Hepatocyte (in vitro differentiated cells): ENCODE results near the gene ACOXL. TPM values are rescaled to one million over a fixed set of nuclear protein-coding genes. Genes with fewer than 3 reads are reported as not detected.

ENCODE experiments used
- DNase-seq: peaks from one replicate; pipeline ENCODE4 v3.0.0-alpha.2; 2016; ENCODE audit warnings: low spot score
- H2AFZ ChIP-seq: fragments of 200-600 bp; sonication (generic); 2 replicates; pipeline ENCODE4 v1.6.0; 2016; ENCODE audit warnings: antibody characterized with exemption, mild to moderate bottlenecking
- H3K27ac ChIP-seq: fragments of 200-600 bp; sonication (generic); 2 replicates; pipeline ENCODE4 v1.5.1; 2016; ENCODE audit warnings: mild to moderate bottlenecking
- H3K27me3 ChIP-seq: fragments of 200-600 bp; sonication (generic); 2 replicates; pipeline ENCODE4 v1.6.1; 2016
- H3K36me3 ChIP-seq: fragments of 200-600 bp; sonication (generic); replicated peaks from 2 replicates; pipeline ENCODE4 v1.5.1; 2016; ENCODE audit warnings: low read depth; ENCODE audit not compliant: insufficient read depth
- H3K4me1 ChIP-seq: fragments of 200-600 bp; sonication (generic); 2 replicates; pipeline ENCODE4 v1.5.1; 2016; ENCODE audit warnings: mild to moderate bottlenecking, moderate library complexity; ENCODE audit not compliant: insufficient read depth
- H3K4me2 ChIP-seq: fragments of 200-600 bp; sonication (generic); 2 replicates; pipeline ENCODE4 v1.6.0; 2016
- H3K4me3 ChIP-seq: fragments of 200-600 bp; sonication (generic); 2 replicates; pipeline ENCODE4 v1.5.1; 2016; ENCODE audit warnings: mild to moderate bottlenecking
- H3K79me2 ChIP-seq: fragments of 200-600 bp; sonication (generic); 2 replicates; pipeline ENCODE4 v1.6.0; 2017; ENCODE audit warnings: mild to moderate bottlenecking
- H3K9me2 ChIP-seq: fragments of 200-600 bp; sonication (generic); replicated peaks from 2 replicates; pipeline ENCODE4 v1.6.0; 2017; ENCODE audit warnings: mild to moderate bottlenecking; ENCODE audit not compliant: insufficient read depth
- H3K9me3 ChIP-seq: fragments of 200-600 bp; sonication (generic); 2 replicates; pipeline ENCODE4 v1.5.1; 2016; ENCODE audit warnings: low read depth, mild to moderate bottlenecking
- H4K20me1 ChIP-seq: fragments of 200-600 bp; sonication (generic); 2 replicates; pipeline ENCODE4 v1.6.0; 2016; ENCODE audit warnings: mild to moderate bottlenecking; ENCODE audit not compliant: insufficient read depth, poor library complexity, severe bottlenecking
- EZH2 ChIP-seq: fragments of 200-600 bp; sonication (generic); IDR thresholded peaks from 2 replicates; pipeline ENCODE4 v1.6.1; 2016; ENCODE audit warnings: antibody characterized with exemption, mild to moderate bottlenecking, borderline replicate concordance
- EZH2phosphoT487 ChIP-seq: fragments of 200-600 bp; sonication (generic); IDR thresholded peaks from one replicate; pipeline ENCODE4 v1.6.1; 2018; ENCODE audit warnings: antibody characterized with exemption, mild to moderate bottlenecking, low read depth, moderate library complexity; ENCODE audit not compliant: unreplicated experiment, severe bottlenecking
- WGBS: methylation state at CpG from one replicate; pipeline ENCODE4 v1.1.6; 2016; ENCODE audit warnings: low lambda C conversion rate; ENCODE audit errors: missing lambda C conversion rate; 5-methylcytosine and 5-hydroxymethylcytosine counted together
- polyA plus RNA-seq: library from polyadenylated mRNA; unstranded; fragments of >200 nt; fragmentation: Nextera tagmentation; extraction: Ambion mirVana; gene quantifications from 2 replicates; pipeline ENCODE4 v1.2.1, GENCODE V29; 2016
- total RNA-seq: library from RNA; depleted of rRNA; stranded (reverse); fragments of >200 nt; gene quantifications from 2 replicates; pipeline ENCODE4 v1.2.3, GENCODE V29; 2014
- TF ChIP-seq, protein P1 (sequence below): fragments of 200-600 bp; sonication (generic); IDR thresholded peaks from 2 replicates; pipeline ENCODE4 v1.5.1; 2016; ENCODE audit warnings: antibody characterized with exemption, mild to moderate bottlenecking; ENCODE audit not compliant: poor library complexity

The ACOXL gene
- total and polyA plus RNA-seq, 2 experiments from 2014 or later = 0.23 to 1.1 TPM

DNA sequence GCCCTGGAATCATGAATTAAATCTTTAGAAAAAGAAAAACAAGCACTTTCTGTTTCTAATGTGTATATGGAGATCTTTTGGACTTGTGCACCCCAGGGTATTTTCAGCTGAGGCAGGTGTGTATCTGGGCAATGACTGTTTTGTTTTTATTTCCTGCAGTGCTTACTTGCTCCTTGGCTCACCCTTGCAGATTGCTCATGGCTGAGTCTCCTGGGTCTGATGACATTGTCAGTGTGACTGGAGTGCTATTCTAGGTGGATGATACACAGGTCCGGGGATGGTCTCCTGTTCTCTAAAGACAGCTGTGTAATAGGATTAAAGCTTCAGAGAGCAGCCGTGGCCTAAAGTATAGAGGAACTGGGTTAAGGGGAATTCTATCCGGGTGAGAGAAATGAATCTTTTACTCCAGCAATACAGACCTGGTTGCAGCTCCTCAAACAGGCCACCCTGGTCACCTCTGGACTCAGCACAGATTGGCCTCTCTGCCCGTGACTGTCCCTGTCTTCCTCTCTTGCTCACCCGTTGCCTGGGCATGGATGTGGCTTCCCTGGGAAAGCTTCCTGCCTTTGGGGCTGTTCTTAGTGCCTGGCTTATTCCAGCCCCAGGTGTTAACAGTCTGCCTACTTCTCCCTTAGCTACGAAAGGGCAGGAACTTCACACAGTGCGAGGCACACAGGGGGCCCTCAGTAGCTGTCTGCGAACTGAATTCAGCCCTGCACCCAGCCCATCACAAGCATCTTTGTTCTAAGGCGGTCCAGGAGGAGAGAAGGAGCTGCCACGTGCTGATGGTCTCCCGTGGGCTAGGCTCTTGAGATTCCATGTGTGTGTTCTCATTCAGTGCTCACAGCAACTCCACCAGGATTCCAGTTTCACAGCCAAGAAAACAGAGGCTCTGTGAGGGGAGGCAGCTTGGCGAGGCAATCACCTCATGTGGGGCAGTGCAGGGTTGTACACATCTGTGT, 84.3 kb downstream of the ACOXL start:
- 89% methylated on average over 12 of the region's 12 CpGs for WGBS
- Histone ChIP-seq H3K4me1 (no peaks in the 10 kb centered on the region), H3K4me2 (no peak overlapping the region), H3K9me2 (no peaks in the 10 kb centered on the region), H3K27me3 (no peaks in the 10 kb centered on the region), H3K4me3 (no peak overlapping the region), H3K27ac (no peak overlapping the region), H3K9me3 (no peaks in the 10 kb centered on the region), H4K20me1 (no peaks in the 10 kb centered on the region), H3K79me2 (no peaks in the 10 kb centered on the region), H3K36me3 (no peaks in the 10 kb centered on the region), H2AFZ (no peak overlapping the region)
- DNase-seq = no peak
- TF ChIP-seq, protein P1, sequence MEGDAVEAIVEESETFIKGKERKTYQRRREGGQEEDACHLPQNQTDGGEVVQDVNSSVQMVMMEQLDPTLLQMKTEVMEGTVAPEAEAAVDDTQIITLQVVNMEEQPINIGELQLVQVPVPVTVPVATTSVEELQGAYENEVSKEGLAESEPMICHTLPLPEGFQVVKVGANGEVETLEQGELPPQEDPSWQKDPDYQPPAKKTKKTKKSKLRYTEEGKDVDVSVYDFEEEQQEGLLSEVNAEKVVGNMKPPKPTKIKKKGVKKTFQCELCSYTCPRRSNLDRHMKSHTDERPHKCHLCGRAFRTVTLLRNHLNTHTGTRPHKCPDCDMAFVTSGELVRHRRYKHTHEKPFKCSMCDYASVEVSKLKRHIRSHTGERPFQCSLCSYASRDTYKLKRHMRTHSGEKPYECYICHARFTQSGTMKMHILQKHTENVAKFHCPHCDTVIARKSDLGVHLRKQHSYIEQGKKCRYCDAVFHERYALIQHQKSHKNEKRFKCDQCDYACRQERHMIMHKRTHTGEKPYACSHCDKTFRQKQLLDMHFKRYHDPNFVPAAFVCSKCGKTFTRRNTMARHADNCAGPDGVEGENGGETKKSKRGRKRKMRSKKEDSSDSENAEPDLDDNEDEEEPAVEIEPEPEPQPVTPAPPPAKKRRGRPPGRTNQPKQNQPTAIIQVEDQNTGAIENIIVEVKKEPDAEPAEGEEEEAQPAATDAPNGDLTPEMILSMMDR = no peak
- no peak for TF ChIP-seq EZH2phosphoT487
- no peak for TF ChIP-seq EZH2

- no peak for DNase-seq
- no peaks in the 10 kb centered on the region for H3K36me3 ChIP-seq
- H3K4me3 ChIP-seq = no peak overlapping the region
- H3K4me1 ChIP-seq = no peaks in the 10 kb centered on the region
- no peak overlapping the region for H3K27ac ChIP-seq
- no peaks in the 10 kb centered on the region for H4K20me1 ChIP-seq
- no peaks in the 10 kb centered on the region for H3K9me3 ChIP-seq
- TF ChIP-seq EZH2 (no peak), EZH2phosphoT487 (no peak)
- TF ChIP-seq, protein P1 = no peak
- no peak overlapping the region for H2AFZ ChIP-seq
- WGBS = 79% methylated on average over 8 of the region's 8 CpGs
- no peaks in the 10 kb centered on the region for H3K9me2 ChIP-seq
- no peak overlapping the region for H3K4me2 ChIP-seq
- no peaks in the 10 kb centered on the region for H3K27me3 ChIP-seq
- H3K79me2 ChIP-seq = no peaks in the 10 kb centered on the region
These were observed 86.6 kb downstream of the ACOXL start for GRCh38 chr2:110818767-110819481.

GRCh38 chr2:110819711-110820110, 87.3 kb downstream of the ACOXL start:
- Histone ChIP-seq H3K36me3 (no peaks in the 10 kb centered on the region), H3K9me3 (no peaks in the 10 kb centered on the region), H4K20me1 (no peaks in the 10 kb centered on the region), H3K4me2 (no peak overlapping the region), H3K27me3 (no peaks in the 10 kb centered on the region), H3K4me1 (no peaks in the 10 kb centered on the region), H3K9me2 (no peaks in the 10 kb centered on the region), H3K4me3 (no peak overlapping the region), H3K27ac (no peak overlapping the region), H3K79me2 (no peaks in the 10 kb centered on the region), H2AFZ (no peak overlapping the region)
- TF ChIP-seq EZH2phosphoT487 (no peak), EZH2 (no peak)
- TF ChIP-seq, protein P1 = no peak
- DNase-seq = no peak
- 95% methylated on average over 3 of the region's 3 CpGs for WGBS
